MM.1S (cell line): ENCODE measurements around the gene C1orf74.

Source experiments
- EZH2 ChIP-seq: fragments of 300-600 bp; sonication (generic); optimal IDR thresholded peaks from 2 replicates; pipeline ENCODE3; 2017; ENCODE audit warnings: low read depth, mild to moderate bottlenecking, antibody characterized with exemption, low read length, mixed read lengths
- EZH2phosphoT487 ChIP-seq: fragments of 300-600 bp; sonication (generic); IDR thresholded peaks from 2 replicates; pipeline ENCODE4 v1.6.1; 2018; ENCODE audit warnings: antibody characterized with exemption, low read length
- TF ChIP-seq, protein P1 (sequence below): fragments of 300-600 bp; sonication (generic); IDR thresholded peaks from 2 replicates; pipeline ENCODE4 v1.5.1; 2016; ENCODE audit warnings: antibody characterized with exemption, low read length, mixed read lengths

DNA sequence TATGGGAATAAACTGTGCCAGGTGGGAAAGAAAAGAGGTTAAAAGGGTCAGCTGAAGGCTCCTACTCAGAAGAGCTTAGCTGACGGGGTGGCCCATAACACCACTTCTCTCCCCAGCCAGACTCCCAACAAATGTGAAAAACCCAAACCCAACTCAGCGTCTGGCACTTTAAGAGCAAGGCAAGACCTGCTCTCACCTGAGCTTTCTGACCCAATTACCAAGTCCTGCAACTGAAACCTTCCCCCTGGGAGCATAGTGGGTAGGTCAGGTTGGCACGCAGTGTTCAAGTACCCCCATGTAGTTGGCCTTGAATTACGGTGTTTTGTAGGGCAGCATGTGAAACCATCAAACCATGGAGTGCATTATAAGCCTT, 18.4 kb upstream of the C1orf74 start:
- TF ChIP-seq, protein P1, sequence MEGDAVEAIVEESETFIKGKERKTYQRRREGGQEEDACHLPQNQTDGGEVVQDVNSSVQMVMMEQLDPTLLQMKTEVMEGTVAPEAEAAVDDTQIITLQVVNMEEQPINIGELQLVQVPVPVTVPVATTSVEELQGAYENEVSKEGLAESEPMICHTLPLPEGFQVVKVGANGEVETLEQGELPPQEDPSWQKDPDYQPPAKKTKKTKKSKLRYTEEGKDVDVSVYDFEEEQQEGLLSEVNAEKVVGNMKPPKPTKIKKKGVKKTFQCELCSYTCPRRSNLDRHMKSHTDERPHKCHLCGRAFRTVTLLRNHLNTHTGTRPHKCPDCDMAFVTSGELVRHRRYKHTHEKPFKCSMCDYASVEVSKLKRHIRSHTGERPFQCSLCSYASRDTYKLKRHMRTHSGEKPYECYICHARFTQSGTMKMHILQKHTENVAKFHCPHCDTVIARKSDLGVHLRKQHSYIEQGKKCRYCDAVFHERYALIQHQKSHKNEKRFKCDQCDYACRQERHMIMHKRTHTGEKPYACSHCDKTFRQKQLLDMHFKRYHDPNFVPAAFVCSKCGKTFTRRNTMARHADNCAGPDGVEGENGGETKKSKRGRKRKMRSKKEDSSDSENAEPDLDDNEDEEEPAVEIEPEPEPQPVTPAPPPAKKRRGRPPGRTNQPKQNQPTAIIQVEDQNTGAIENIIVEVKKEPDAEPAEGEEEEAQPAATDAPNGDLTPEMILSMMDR, result no peak
- TF ChIP-seq EZH2 (no peak), EZH2phosphoT487 (no peak)
